ENCODE measurements around the gene ARIH2. TPM values are rescaled to one million over a fixed set of nuclear protein-coding genes. Genes with fewer than 3 reads are reported as not detected.

Gene ARIH2
- total and polyA plus RNA-seq, 2 of the 8 experiments (the other 6 are each of a cell fraction or from before 2014, with no cell fraction given): 72.9 to 136 TPM

- TF ChIP-seq GABPA (IDR thresholded peaks at IDR 0.05; ENCODE audit: borderline replicate concordance, insufficient read depth, low read length) (peak; percentile 96), NRF1 (IDR thresholded peaks at IDR 0.05; ENCODE audit: low read depth, low read length) (no peak), JUND (IDR thresholded peaks at IDR 0.05; ENCODE audit: low read length) (peak; percentile 43; the same call in 1 of the 2 replicates), EP300 (IDR thresholded peaks at IDR 0.05; ENCODE audit: borderline replicate concordance in 1 of 2, low read depth in 2 of 2, low read length in 2 of 2) (no peak), PHF8 (conservative IDR thresholded peaks at IDR 0.05; ENCODE audit: low read depth, low read length) (peak; percentile 87), RFX5 (IDR thresholded peaks at IDR 0.05; ENCODE audit: borderline replicate concordance, low read depth, low read length) (no peak), NANOG (IDR thresholded peaks at IDR 0.05; ENCODE audit: insufficient read depth, low read depth, low read length, poor library complexity, severe bottlenecking) (no peak), SAP30 (IDR thresholded peaks at IDR 0.05; ENCODE audit: insufficient read depth, insufficient replicate concordance, low read length) (no peak), ASH2L (IDR thresholded peaks at IDR 0.05; ENCODE audit: low read length) (peak; percentile 73), HDAC2 (IDR thresholded peaks at IDR 0.05; ENCODE audit: borderline replicate concordance in 1 of 2, low read depth in 2 of 2, low read length in 2 of 2) (peak in 1 of 2 experiments; percentile 41; a peak in 1 of 4 replicates), FOSL1 (IDR thresholded peaks at IDR 0.05; ENCODE audit: insufficient read depth, low read depth, low read length) (no peak), SIRT6 (IDR thresholded peaks at IDR 0.05; ENCODE audit: low read length) (no peak)
Measured at GRCh38 chr3:48918388-48919214, at the start of gene ARIH2 (continued).

Data from H1 (cell line).